ENCODE measurements around the gene MAN1A1.

The MAN1A1 gene

GRCh38 chr6:119353696-119354095 lies 4.1 kb upstream of the MAN1A1 start:
- no peak overlapping the region for H3K9ac ChIP-seq
- no peak overlapping the region for H2AFZ ChIP-seq (ENCODE audit: low read depth)
- no peak for TF ChIP-seq CTCF (conservative IDR thresholded peaks at IDR 0.05; ENCODE audit: low read depth, low read length)
- H3K36me3 ChIP-seq (ENCODE audit: insufficient read depth), result no peaks in the 10 kb centered on the region
- no peaks in the 10 kb centered on the region for H4K20me1 ChIP-seq (ENCODE audit: insufficient read depth)
- no peak overlapping the region for H3K27ac ChIP-seq
- H3K79me2 ChIP-seq (ENCODE audit: insufficient read depth, low read depth), result peaks cover 16% of the 10 kb centered on the region; the same call in 1 of the 2 replicates
- H3K4me2 ChIP-seq, result peak overlapping the region; percentile 36; the same call in 1 of the 2 replicates
- H3K27me3 ChIP-seq (ENCODE audit: insufficient read depth, low read depth), result no peaks in the 10 kb centered on the region
- H3K4me3 ChIP-seq (IDR thresholded peaks at IDR 0.05; ENCODE audit: insufficient read depth, low read depth, low read length), result no peak overlapping the region
- peaks cover 32% of the 10 kb centered on the region for H3K4me1 ChIP-seq (ENCODE audit: low read depth, poor library complexity, severe bottlenecking)

GRCh38 chr6:119352001-119352400 lies 2.4 kb upstream of the MAN1A1 start:
- peaks cover 33% of the 10 kb centered on the region for H3K79me2 ChIP-seq (ENCODE audit: insufficient read depth, low read depth)

GRCh38 chr6:119350952-119351372 lies 1.4 kb upstream of the MAN1A1 start:
- Histone ChIP-seq H3K4me1 (ENCODE audit: low read depth, poor library complexity, severe bottlenecking) (peaks cover 38% of the 10 kb centered on the region), H3K9ac (peak overlapping the region; percentile 77; the same call in 1 of the 2 replicates), H3K4me3 (IDR thresholded peaks at IDR 0.05; ENCODE audit: insufficient read depth, low read depth, low read length) (no peak overlapping the region), H3K27me3 (ENCODE audit: insufficient read depth, low read depth) (no peaks in the 10 kb centered on the region), H2AFZ (ENCODE audit: low read depth) (peak overlapping the region; percentile 38; the same call in 1 of the 2 replicates), H3K36me3 (ENCODE audit: insufficient read depth) (no peaks in the 10 kb centered on the region), H3K27ac (peak overlapping the region; percentile 80), H4K20me1 (ENCODE audit: insufficient read depth) (no peaks in the 10 kb centered on the region), H3K79me2 (ENCODE audit: insufficient read depth, low read depth) (peaks cover 43% of the 10 kb centered on the region), H3K4me2 (peak overlapping the region; percentile 93)
- peak; percentile 45; the same call in 1 of the 2 replicates for TF ChIP-seq CTCF (conservative IDR thresholded peaks at IDR 0.05; ENCODE audit: low read depth, low read length)

More at GRCh38 chr6:119352001-119352400, 2.4 kb upstream of the MAN1A1 start:
- Histone ChIP-seq H4K20me1 (ENCODE audit: insufficient read depth) (no peaks in the 10 kb centered on the region), H3K27me3 (ENCODE audit: insufficient read depth, low read depth) (no peaks in the 10 kb centered on the region), H3K4me3 (IDR thresholded peaks at IDR 0.05; ENCODE audit: insufficient read depth, low read depth, low read length) (no peak overlapping the region), H3K4me1 (ENCODE audit: low read depth, poor library complexity, severe bottlenecking) (peaks cover 32% of the 10 kb centered on the region), H3K9ac (peak overlapping the region; percentile 9; the same call in 1 of the 2 replicates), H3K36me3 (ENCODE audit: insufficient read depth) (no peaks in the 10 kb centered on the region), H3K4me2 (peak overlapping the region; percentile 93), H2AFZ (ENCODE audit: low read depth) (no peak overlapping the region), H3K27ac (no peak overlapping the region)
- no peak for TF ChIP-seq CTCF (conservative IDR thresholded peaks at IDR 0.05; ENCODE audit: low read depth, low read length)

GRCh38 chr6:119350202-119350951 lies 816 bp upstream of the MAN1A1 start:
- peaks cover 44% of the 10 kb centered on the region for H3K4me1 ChIP-seq (ENCODE audit: low read depth, poor library complexity, severe bottlenecking)
- no peak for TF ChIP-seq CTCF (conservative IDR thresholded peaks at IDR 0.05; ENCODE audit: low read depth, low read length)
- no peak overlapping the region for H3K4me3 ChIP-seq (IDR thresholded peaks at IDR 0.05; ENCODE audit: insufficient read depth, low read depth, low read length)
- peak overlapping the region; percentile 38; the same call in 1 of the 2 replicates for H2AFZ ChIP-seq (ENCODE audit: low read depth)
- H3K79me2 ChIP-seq (ENCODE audit: insufficient read depth, low read depth), result peaks cover 49% of the 10 kb centered on the region
- H3K4me2 ChIP-seq, result peak overlapping the region; percentile 93
- peak overlapping the region; percentile 77 for H3K9ac ChIP-seq
- no peaks in the 10 kb centered on the region for H3K27me3 ChIP-seq (ENCODE audit: insufficient read depth, low read depth)
- H3K27ac ChIP-seq, result peak overlapping the region; percentile 80
- H3K36me3 ChIP-seq (ENCODE audit: insufficient read depth), result no peaks in the 10 kb centered on the region
- no peaks in the 10 kb centered on the region for H4K20me1 ChIP-seq (ENCODE audit: insufficient read depth)
